GM18499 (cell line): ENCODE results near the gene EEA1.

Experiments used
- ATAC-seq: cut with Tn5 transposase; IDR thresholded peaks from one replicate; pipeline ENCODE4 v1.9.1; 2021; ENCODE audit warnings: moderate number of reproducible peaks; ENCODE audit not compliant: insufficient read depth, unreplicated experiment

Gene EEA1

DNA sequence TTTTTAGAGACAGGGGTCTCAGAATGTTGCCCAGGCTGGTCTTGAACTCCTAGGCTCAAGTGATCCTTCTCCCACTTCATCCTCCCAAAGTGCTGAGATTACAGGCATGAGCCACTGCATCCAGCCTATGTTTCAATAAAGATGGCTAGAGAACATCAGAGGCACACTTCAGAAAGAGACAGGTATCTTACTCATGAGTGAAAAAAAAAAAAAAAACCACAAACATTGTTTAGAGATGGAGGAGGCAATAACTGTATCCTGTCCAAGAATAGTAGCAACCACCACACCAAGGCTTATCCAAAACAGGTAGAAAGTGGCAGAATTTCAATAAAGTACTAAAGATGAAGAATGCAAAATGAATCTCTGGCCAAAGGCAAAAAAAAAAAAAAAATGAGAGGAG, 30.3 kb downstream of the EEA1 start:
- no peak for ATAC-seq

- no peak for ATAC-seq
These were observed 31.3 kb downstream of the EEA1 start for GRCh38 chr12:92897844-92898243.

- ATAC-seq: no peak
These were observed 38.4 kb downstream of the EEA1 start for GRCh38 chr12:92890601-92891106.

- no peak for ATAC-seq
These were observed 43.0 kb downstream of the EEA1 start for GRCh38 chr12:92886131-92886530.

DNA sequence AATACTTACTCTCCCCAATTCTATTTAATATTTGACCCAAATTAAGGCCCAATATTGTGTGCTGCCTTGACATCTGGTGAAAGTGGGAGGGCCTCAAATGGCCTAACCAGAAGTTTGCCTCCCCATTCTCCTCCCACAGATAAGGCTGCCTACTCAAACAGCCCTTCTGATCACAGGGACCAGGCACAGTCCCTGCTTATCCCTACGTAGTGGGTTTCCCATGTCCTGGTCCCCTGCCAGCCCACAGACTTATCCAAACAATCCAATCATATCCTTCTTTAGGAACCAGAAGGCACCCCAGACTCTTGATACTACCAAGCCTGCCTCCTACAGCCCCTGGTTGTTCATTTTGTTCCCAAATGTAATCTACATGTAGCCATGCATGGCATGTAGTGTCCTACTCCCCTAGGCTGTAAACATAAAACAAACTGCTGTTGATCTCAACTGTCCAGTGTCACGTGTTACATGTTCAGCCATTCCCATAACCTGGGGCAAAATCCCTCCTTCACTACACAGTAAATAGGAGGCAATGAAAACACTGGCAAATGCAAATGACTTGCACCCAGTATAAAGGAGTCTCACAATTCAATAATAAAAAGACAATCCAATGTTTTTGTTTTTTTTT, 49.3 kb downstream of the EEA1 start:
- ATAC-seq: no peak

- no peak for ATAC-seq
These were observed 51.2 kb downstream of the EEA1 start for GRCh38 chr12:92877904-92878303.

DNA sequence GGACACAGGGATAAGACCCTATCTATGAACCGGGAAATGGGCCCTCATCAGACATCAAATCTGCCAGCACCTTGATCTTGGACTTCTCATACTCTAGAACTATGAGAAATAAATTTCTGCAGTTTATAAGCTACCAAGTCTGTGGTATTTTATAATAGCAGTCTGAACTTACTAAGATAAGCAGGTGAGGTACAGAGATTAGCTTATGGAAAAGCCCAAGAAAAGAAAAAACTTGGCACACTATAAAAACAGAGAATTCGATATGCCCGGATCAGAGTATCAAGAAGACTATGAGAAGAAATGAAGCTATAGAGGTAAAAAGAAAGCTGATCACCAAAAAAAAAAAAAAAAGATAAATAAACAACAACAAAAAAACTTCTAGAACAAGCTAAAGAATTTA, 52.6 kb downstream of the EEA1 start:
- no peak for ATAC-seq

DNA sequence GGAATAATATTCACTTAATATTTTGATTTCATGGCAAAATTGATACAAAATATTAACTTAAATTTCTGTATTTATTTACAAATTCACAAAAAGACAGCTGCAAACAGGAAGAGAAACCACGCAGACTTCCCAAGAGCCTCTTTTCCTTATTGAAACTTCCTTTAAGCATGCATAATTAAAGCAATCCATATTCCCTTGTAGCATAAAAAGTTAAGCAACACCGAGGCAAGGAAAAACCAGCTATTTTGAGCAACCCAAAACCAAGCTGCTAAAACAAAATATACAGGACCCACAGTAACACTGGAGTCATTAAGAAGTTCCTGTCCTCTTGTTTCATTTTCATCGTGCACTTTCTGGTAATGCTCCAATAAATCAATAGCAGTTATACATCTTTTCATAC, 58.0 kb downstream of the EEA1 start:
- no peak for ATAC-seq

DNA sequence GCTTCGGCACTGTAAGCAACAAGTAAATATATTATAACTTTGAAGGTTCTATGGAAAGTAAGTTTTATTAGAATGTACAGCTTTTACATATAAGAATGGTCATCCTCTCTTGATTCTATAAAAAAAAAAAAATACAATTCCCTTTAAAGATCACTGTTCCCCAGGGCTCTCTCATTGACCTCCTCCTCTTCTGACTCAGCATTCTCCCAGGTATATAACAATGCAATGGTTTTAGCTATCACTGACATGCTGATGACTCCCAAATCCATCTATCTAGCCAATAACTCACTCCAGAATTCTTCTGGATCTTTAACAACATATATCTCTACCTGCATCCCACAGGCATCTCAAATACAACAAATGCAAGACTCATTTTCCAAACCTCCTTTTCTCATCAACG, 62.7 kb downstream of the EEA1 start:
- no peak for ATAC-seq

- no peak for ATAC-seq
These were observed 65.8 kb downstream of the EEA1 start for GRCh38 chr12:92863251-92863650.

GRCh38 chr12:92861381-92861780, 67.7 kb downstream of the EEA1 start:
- ATAC-seq: no peak

DNA sequence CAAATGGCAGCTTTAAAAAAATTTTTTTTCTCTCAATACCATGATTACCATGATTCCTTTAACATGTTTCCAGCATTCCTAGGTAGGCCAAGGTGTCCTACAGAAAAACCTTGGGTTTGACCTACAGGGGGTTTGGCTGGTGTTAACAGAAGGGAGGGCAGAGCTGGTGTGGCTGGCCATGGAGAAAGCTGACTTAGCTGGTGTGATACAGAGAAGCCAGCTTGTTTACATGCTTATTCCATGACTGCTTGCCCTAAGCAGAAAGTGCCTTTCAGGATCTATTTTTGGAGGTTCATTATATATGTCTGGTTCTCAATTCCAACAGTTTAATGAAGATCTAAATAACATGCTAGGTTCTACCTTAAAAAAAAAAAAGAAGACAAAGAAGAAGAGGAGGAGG, 68.6 kb downstream of the EEA1 start:
- no peak for ATAC-seq

DNA sequence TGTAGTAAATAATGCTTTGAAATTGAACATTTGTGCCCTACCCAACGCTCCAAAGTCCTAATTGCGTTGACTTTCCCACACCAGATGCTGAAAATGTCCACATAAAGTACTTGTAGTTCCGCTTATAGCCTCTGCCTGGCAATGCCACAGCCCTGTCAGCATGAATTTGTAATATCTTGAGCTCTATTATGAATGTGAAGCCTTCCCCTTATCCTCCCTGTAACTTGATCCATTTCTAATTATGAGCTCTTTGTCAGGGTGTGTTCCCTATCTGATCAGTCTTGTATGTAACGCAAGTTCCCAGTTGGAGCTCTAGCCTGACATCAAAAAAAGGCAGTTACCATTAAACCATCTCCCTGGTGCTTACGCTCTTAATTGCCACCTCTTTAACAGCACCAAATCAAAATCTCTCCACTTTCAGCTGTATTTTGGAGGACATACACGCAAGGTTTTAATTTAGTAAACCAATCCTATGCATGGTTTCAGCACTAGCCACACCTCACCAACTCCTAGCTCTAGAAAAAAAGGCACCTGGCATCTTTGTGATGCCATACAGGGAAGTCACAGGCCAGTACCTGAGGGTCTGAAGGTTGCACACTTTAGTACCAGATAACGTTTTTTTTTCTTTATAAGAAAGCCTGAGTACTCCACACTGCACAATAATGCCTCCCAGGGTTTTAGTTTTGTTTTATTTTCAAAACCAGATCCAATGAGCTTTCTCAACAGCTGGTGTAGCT, 69.3 kb downstream of the EEA1 start:
- no peak for ATAC-seq

- no peak for ATAC-seq
These were observed 71.3 kb downstream of the EEA1 start for GRCh38 chr12:92857818-92858217.

- ATAC-seq: no peak
These were observed 74.8 kb downstream of the EEA1 start for GRCh38 chr12:92854344-92854743.

- no peak for ATAC-seq
These were observed 80.4 kb downstream of the EEA1 start for GRCh38 chr12:92848740-92849139.

GRCh38 chr12:92847368-92847767, 81.7 kb downstream of the EEA1 start:
- no peak for ATAC-seq

GRCh38 chr12:92845329-92845728, 83.8 kb downstream of the EEA1 start:
- ATAC-seq: no peak

GRCh38 chr12:92844151-92844763, 84.8 kb downstream of the EEA1 start:
- ATAC-seq: no peak

- ATAC-seq: no peak
These were observed 99.3 kb downstream of the EEA1 start for GRCh38 chr12:92829686-92830282.

GRCh38 chr12:92828565-92828964, 100.5 kb downstream of the EEA1 start:
- no peak for ATAC-seq
